Measurements from ENCODE around the gene CUL4A.

DNA sequence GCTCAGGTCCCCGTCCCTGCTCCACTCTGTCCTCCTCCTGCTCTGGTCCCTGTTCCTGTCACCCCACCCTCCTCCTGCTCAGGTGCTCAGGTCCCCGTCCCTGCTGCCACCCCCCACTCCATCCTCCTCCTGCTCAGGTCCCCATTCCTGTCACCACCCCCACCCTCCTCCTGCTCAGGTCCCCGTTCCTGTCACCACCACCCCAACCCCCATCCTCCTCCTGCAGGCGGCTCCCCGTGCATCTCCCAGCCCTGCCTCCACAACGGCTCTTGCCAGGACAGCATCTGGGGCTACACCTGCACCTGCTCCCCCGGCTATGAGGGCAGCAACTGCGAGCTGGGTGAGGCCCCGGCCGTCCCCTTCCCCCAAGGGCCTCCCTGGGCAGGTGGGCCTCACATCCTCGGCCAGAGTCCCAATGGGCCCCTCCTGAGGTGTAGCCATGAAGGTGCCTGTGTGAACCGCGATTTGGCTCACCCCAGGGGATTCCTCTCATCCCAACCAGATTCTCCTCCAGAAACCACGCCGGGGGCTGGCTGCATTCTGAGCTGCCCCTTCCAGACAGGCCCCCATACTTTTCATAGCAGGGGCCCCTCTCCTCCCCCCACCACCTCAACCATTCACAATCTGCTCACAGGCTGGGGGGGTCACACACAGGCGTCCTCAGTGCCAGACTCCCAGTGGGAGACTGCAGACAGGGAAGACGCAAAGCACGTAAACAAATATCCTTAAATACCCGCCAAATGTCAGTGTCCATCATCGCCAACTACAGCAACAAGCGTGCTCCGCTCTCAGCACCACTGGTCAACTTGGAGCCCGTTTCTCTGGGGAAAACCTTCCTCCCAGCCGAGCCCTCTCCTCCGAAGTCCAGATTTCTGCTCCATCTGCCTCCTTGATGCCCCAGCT, 46.4 kb upstream of the CUL4A start:
- TF ChIP-seq, protein P1, sequence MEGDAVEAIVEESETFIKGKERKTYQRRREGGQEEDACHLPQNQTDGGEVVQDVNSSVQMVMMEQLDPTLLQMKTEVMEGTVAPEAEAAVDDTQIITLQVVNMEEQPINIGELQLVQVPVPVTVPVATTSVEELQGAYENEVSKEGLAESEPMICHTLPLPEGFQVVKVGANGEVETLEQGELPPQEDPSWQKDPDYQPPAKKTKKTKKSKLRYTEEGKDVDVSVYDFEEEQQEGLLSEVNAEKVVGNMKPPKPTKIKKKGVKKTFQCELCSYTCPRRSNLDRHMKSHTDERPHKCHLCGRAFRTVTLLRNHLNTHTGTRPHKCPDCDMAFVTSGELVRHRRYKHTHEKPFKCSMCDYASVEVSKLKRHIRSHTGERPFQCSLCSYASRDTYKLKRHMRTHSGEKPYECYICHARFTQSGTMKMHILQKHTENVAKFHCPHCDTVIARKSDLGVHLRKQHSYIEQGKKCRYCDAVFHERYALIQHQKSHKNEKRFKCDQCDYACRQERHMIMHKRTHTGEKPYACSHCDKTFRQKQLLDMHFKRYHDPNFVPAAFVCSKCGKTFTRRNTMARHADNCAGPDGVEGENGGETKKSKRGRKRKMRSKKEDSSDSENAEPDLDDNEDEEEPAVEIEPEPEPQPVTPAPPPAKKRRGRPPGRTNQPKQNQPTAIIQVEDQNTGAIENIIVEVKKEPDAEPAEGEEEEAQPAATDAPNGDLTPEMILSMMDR (IDR thresholded peaks at IDR 0.05 in 4 of 5, conservative IDR thresholded peaks at IDR 0.05 in 1 of 5): no peak
- no peak for TF ChIP-seq POLR2A (IDR thresholded peaks at IDR 0.05)
